GM12875 (cell line): ENCODE results near the gene MYO18B.

ENCODE experiments used
- H3K4me3 ChIP-seq: one replicate; pipeline ENCODE4 v1.5.1; 2011; ENCODE audit warnings: low read depth, low read length, control low read depth
- CTCF ChIP-seq: IDR thresholded peaks from 2 replicates; pipeline ENCODE4 v1.5.1; 2011; ENCODE audit warnings: low read depth, mild to moderate bottlenecking, control low read depth, inconsistent platforms, low read length, moderate library complexity, borderline replicate concordance; ENCODE audit not compliant: insufficient read depth

Gene MYO18B

GRCh38 chr22:25935266-25936058 lies 193.5 kb downstream of the MYO18B start:
- no peak for TF ChIP-seq CTCF
- H3K4me3 ChIP-seq = no peak overlapping the region

DNA sequence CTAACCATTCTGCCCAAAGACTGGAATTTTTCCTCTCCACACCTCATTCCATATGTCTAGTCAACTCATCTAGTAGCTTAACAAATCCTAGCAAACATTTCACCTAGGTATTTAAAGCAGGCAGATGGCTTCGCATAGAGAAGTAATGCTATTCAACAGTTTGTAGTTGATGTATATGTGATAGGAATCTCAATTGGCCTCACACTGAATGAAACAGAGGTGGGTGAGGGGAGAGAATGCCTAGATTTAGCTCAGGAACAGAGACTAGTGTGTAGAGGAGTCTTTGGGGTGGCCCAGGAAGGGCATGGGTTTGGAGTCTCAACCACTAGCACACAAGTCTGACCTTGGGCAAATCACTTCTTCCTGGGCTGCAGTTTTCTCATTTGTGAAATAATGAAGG lies 196.2 kb downstream of the MYO18B start:
- no peak overlapping the region for H3K4me3 ChIP-seq
- no peak for TF ChIP-seq CTCF

DNA sequence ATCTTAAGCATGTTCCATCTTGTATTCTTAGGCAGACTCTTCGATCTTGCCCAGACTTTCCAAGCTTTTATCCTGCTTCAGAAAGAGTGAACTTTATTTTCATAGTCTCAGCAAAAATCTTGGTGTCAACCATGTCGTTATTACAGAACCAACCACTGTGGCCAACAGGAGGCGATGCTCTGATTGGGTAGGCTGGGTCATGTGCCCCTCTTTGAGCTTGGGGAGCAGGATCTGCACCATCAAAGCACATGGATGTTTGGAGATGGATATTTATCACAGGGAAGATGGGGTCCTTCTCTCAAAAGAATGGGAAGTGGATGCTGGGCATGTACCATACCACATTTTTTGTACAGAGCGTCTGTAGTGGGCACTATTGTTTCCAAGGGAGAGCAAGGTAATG lies 197.4 kb downstream of the MYO18B start:
- no peak for TF ChIP-seq CTCF
- H3K4me3 ChIP-seq = no peak overlapping the region

DNA sequence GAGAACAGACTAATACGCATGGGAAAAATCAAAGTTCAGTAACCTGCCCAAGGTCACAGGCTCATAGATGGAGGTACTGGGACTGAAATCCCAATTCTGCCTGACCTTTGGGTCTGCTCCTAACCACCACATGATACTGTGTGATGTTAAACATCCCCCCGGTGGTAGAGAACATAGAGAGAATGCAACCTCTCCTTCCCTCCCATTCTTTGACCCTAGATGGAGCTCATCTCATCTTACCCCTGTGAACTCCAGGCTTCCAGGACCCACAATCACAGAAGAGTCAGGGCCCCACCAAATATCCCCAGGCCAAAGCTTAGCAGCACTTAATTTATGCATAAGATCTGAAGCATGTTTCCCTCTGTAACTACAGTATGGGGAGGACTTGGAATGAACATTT lies 198.5 kb downstream of the MYO18B start:
- no peak overlapping the region for H3K4me3 ChIP-seq
- TF ChIP-seq CTCF = no peak

DNA sequence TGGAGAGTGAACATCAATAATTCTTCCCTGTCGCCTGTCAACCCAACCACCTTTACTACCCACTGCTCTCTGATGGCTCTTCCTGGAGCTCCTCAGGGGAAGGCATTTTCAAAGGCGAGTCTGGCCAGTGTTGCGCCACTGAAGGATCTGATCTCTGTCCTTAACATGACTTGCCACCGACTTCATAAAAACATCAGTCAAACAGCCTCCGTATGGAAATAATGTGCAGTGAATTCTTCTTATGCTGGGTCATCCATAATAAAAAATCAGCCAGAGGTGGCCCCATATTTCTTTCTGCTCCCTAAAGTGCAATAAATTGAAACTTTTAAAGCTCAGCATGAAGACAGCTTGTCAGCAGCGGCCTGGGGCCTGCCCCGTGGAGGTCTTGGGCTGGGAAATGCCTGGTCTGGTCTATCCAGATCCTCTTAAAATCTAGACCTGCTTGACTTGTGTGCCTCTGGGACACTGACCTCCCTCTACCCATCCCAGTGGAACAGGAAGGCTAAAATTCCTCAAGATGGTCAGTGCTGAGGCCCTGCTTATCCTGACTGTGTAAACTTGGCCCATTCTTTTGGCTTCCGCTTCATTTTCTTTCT lies 199.5 kb downstream of the MYO18B start:
- no peak for TF ChIP-seq CTCF
- H3K4me3 ChIP-seq = no peak overlapping the region

- TF ChIP-seq CTCF = no peak
- no peak overlapping the region for H3K4me3 ChIP-seq
These were observed 200.3 kb downstream of the MYO18B start for GRCh38 chr22:25942115-25942855.
